Lower leg skin (tissue), 3 donors: Measurements from ENCODE around the gene SRSF11.

Experiments used
- CTCF ChIP-seq, 3 donors: fragments of 450-650 bp; IDR thresholded peaks; one replicate each; pipeline ENCODE4 v1.5.1; 2016; ENCODE audit warnings: antibody characterized with exemption in 3 of 3, mild to moderate bottlenecking in 3 of 3, moderate library complexity in 2 of 3
- POLR2A ChIP-seq, 2 donors: fragments of 450-650 bp; IDR thresholded peaks; one replicate each; pipeline ENCODE4 v1.6.1; 2016 to 2017; ENCODE audit warnings: antibody characterized with exemption in 2 of 2, mild to moderate bottlenecking in 1 of 2, moderate library complexity in 1 of 2

- TF ChIP-seq POLR2A (IDR thresholded peaks at IDR 0.05) (no peak), CTCF (IDR thresholded peaks at IDR 0.05) (no peak)
Measured at GRCh38 chr1:70265946-70266345, 44.8 kb downstream of the SRSF11 start.
